ENCODE results near the gene MEIOB. TPM values are rescaled to one million over a fixed set of nuclear protein-coding genes. Genes with fewer than 3 reads are reported as not detected.

MEIOB gene
- total RNA-seq, 2 donors from 2014 or later: not detected

DNA sequence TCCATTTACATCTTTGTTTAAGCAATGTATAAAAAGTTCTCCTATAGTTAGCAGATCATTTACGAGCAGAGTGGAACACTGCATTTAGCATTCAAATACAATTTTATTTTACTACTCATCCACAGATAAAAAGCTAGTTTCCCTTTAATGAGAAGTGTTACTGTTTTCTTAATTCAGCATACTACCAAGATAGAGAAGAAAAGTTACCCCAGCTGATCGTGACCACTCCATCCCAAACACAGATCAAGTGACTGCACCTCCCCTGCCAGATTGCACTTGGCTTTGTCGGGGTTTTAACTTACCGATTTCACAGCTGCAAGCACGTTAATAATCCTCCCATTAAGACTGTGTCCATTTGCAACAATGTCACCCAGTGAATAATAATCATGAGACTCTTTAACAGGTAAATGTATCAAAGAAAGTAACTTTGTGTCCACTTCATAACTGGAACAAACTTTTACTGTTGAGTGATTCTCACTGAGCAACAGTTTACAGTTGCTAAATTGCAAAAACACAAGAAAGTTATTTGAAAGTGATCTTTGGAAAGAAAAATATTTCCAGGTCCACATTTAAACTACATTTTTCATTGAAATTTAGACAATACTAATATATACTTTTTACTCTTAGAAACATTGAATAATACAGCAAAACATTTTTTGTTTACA, 14.4 kb downstream of the MEIOB start:
- Mint-ChIP-seq H3K36me3 (ENCODE audit: low read depth) (peaks cover 11% of the 10 kb centered on the region), H3K4me1 (peaks cover 17% of the 10 kb centered on the region), H3K27me3 (peaks cover 45% of the 10 kb centered on the region), H3K27ac (no peak overlapping the region), H3K4me3 (no peak overlapping the region)
- H3K9me3 ChIP-seq (ENCODE audit: control insufficient read depth, low read length, poor library complexity, severe bottlenecking): no peaks in the 10 kb centered on the region
- DNase-seq: no peak
- ATAC-seq: no peak

GRCh38 chr16:1851793-1852192, 20.2 kb downstream of the MEIOB start:
- Mint-ChIP-seq H3K36me3 (ENCODE audit: low read depth) (no peaks in the 10 kb centered on the region), H3K27ac (no peak overlapping the region), H3K4me3 (no peak overlapping the region), H3K27me3 (peaks cover 15% of the 10 kb centered on the region), H3K4me1 (peaks cover 12% of the 10 kb centered on the region)
- DNase-seq (no peak), ATAC-seq (no peak)
- no peaks in the 10 kb centered on the region for H3K9me3 ChIP-seq (ENCODE audit: control insufficient read depth, low read length, poor library complexity, severe bottlenecking)

GRCh38 chr16:1850981-1851380, 21.0 kb downstream of the MEIOB start:
- H3K27ac Mint-ChIP-seq: no peak overlapping the region
- DNase-seq (no peak), ATAC-seq (no peak)
- H3K27me3 Mint-ChIP-seq: peaks cover 22% of the 10 kb centered on the region
- H3K4me1 Mint-ChIP-seq: peaks cover 12% of the 10 kb centered on the region
- H3K9me3 ChIP-seq (ENCODE audit: control insufficient read depth, low read length, poor library complexity, severe bottlenecking): no peaks in the 10 kb centered on the region
- no peak overlapping the region for H3K4me3 Mint-ChIP-seq
- H3K36me3 Mint-ChIP-seq (ENCODE audit: low read depth): no peaks in the 10 kb centered on the region

DNA sequence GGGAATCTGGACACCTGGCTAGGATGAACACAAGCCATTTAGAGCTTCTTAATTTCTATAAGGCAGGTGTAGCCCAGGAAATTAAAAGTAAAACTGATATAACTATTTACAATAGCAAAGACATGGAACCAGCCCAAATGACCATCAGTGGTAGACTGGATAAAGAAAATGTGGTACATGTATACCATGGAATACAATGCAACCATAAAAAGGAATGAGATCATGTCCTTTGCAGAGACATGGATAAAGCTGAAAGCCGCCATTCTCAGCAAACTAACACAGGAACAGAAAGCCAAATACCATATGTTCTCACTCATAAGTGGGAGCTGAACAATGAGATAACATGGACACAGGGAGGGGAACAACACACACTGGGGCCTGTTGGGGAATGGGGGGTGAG, 25.5 kb downstream of the MEIOB start:
- no peak overlapping the region for H3K27ac Mint-ChIP-seq
- H3K36me3 Mint-ChIP-seq (ENCODE audit: low read depth): no peaks in the 10 kb centered on the region
- no peaks in the 10 kb centered on the region for H3K9me3 ChIP-seq (ENCODE audit: control insufficient read depth, low read length, poor library complexity, severe bottlenecking)
- H3K27me3 Mint-ChIP-seq: peaks cover 19% of the 10 kb centered on the region
- no peaks in the 10 kb centered on the region for H3K4me1 Mint-ChIP-seq
- DNase-seq (no peak), ATAC-seq (no peak)
- H3K4me3 Mint-ChIP-seq: no peak overlapping the region

GRCh38 chr16:1845985-1846384, 26.0 kb downstream of the MEIOB start:
- ATAC-seq (no peak), DNase-seq (no peak)
- no peaks in the 10 kb centered on the region for H3K9me3 ChIP-seq (ENCODE audit: control insufficient read depth, low read length, poor library complexity, severe bottlenecking)
- Mint-ChIP-seq H3K36me3 (ENCODE audit: low read depth) (no peaks in the 10 kb centered on the region), H3K4me1 (no peaks in the 10 kb centered on the region), H3K4me3 (no peak overlapping the region), H3K27ac (no peak overlapping the region), H3K27me3 (peaks cover 14% of the 10 kb centered on the region)

- no peaks in the 10 kb centered on the region for H3K36me3 Mint-ChIP-seq (ENCODE audit: low read depth)
- no peaks in the 10 kb centered on the region for H3K27me3 Mint-ChIP-seq
- no peak for ATAC-seq
- no peaks in the 10 kb centered on the region for H3K9me3 ChIP-seq (ENCODE audit: control insufficient read depth, low read length, poor library complexity, severe bottlenecking)
- DNase-seq: no peak
- peaks cover 2% of the 10 kb centered on the region for H3K4me1 Mint-ChIP-seq
- H3K4me3 Mint-ChIP-seq: no peak overlapping the region
- no peak overlapping the region for H3K27ac Mint-ChIP-seq
Measured at GRCh38 chr16:1839554-1839953, 32.4 kb downstream of the MEIOB start.

GRCh38 chr16:1834096-1834495, 37.9 kb downstream of the MEIOB start:
- Mint-ChIP-seq H3K36me3 (ENCODE audit: low read depth) (no peaks in the 10 kb centered on the region), H3K27me3 (no peaks in the 10 kb centered on the region), H3K4me1 (peaks cover 2% of the 10 kb centered on the region), H3K4me3 (no peak overlapping the region), H3K27ac (no peak overlapping the region)
- ATAC-seq: no peak
- no peak for DNase-seq
- H3K9me3 ChIP-seq (ENCODE audit: control insufficient read depth, low read length, poor library complexity, severe bottlenecking): no peaks in the 10 kb centered on the region

- H3K4me1 Mint-ChIP-seq: peaks cover under 1% of the 10 kb centered on the region
- no peak overlapping the region for H3K4me3 Mint-ChIP-seq
- DNase-seq (no peak), ATAC-seq (no peak)
- H3K27me3 Mint-ChIP-seq: no peaks in the 10 kb centered on the region
- no peak overlapping the region for H3K27ac Mint-ChIP-seq
- H3K36me3 Mint-ChIP-seq (ENCODE audit: low read depth): no peaks in the 10 kb centered on the region
- H3K9me3 ChIP-seq (ENCODE audit: control insufficient read depth, low read length, poor library complexity, severe bottlenecking): no peaks in the 10 kb centered on the region
Measured at GRCh38 chr16:1832838-1833454, 39.0 kb downstream of the MEIOB start.

GRCh38 chr16:1831186-1832075, 40.5 kb downstream of the MEIOB start:
- no peaks in the 10 kb centered on the region for H3K9me3 ChIP-seq (ENCODE audit: control insufficient read depth, low read length, poor library complexity, severe bottlenecking)
- H3K36me3 Mint-ChIP-seq (ENCODE audit: low read depth): no peaks in the 10 kb centered on the region
- H3K4me3 Mint-ChIP-seq: no peak overlapping the region
- H3K27me3 Mint-ChIP-seq: no peaks in the 10 kb centered on the region
- H3K27ac Mint-ChIP-seq: no peak overlapping the region
- DNase-seq (no peak), ATAC-seq (no peak)
- H3K4me1 Mint-ChIP-seq: peaks cover 5% of the 10 kb centered on the region

- Mint-ChIP-seq H3K36me3 (ENCODE audit: low read depth) (no peaks in the 10 kb centered on the region), H3K4me3 (no peak overlapping the region), H3K27me3 (no peaks in the 10 kb centered on the region), H3K27ac (no peak overlapping the region), H3K4me1 (peaks cover 8% of the 10 kb centered on the region)
- ATAC-seq (no peak), DNase-seq (no peak)
- no peaks in the 10 kb centered on the region for H3K9me3 ChIP-seq (ENCODE audit: control insufficient read depth, low read length, poor library complexity, severe bottlenecking)
Measured at GRCh38 chr16:1830213-1830612, 41.8 kb downstream of the MEIOB start.

DNA sequence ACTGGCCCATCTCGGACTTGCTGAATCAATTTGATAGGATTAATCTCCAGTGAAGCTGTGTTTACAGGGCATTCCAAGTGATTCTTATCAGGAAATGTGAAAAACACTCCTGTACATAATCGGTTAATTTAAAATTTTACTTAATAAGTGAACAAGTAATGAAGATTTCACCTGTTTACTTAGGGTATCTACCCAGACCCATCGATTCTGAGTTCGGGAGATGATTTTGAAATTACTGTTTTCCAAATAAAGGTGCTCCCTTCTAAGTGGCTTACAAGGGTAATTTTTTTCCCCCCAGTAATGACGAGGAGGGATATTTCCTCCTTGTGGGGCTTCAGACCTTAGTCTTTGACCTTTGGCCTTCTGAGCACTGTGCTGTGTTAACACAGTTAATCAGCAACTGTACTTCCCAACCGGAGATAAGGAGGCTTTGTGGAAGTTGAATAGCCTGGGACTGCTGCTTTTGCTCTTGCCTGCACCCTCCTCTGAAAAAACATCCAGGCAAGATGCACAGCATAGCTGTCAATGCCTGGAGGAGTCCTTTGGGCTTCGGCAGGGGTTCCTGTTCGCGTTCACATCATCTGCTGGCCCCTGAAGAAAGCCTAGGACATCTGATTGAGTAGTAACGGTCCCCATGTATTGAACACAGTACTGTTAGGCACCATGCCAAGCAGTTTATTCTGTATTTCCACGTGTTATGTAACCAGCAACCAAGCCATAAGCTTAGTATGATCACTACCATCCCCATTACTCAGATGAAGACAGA, 43.1 kb downstream of the MEIOB start:
- Mint-ChIP-seq H3K27ac (no peak overlapping the region), H3K4me3 (peak overlapping the region; percentile 47)

GRCh38 chr16:1826691-1827573, 45.0 kb downstream of the MEIOB start, which contains the start of the genes FAHD1 and HAGH:
Gene FAHD1, plus strand, starts transcription at chr16:1827206. Its CDS starts 33 bp downstream, at chr16:1827239.
Gene HAGH, minus strand, starts transcription at chr16:1826825. Its CDS starts 38 bp downstream, at chr16:1826787.
- Mint-ChIP-seq H3K4me1 (peaks cover 12% of the 10 kb centered on the region), H3K27ac (peak within 1 kb of the TSS; percentile 77), H3K4me3 (peak within 1 kb of the TSS; percentile 91), H3K27me3 (no peaks in the 10 kb centered on the region), H3K36me3 (ENCODE audit: low read depth) (no peaks in the 10 kb centered on the region)
- ATAC-seq (peak; percentile 87), DNase-seq (peak; percentile 82 to 87 (median 85))
- no peaks in the 10 kb centered on the region for H3K9me3 ChIP-seq (ENCODE audit: control insufficient read depth, low read length, poor library complexity, severe bottlenecking)

More for the DNA sequence above, 43.1 kb downstream of the MEIOB start:
- no peak for DNase-seq
- no peaks in the 10 kb centered on the region for H3K9me3 ChIP-seq (ENCODE audit: control insufficient read depth, low read length, poor library complexity, severe bottlenecking)
- Mint-ChIP-seq H3K36me3 (ENCODE audit: low read depth) (no peaks in the 10 kb centered on the region), H3K27me3 (no peaks in the 10 kb centered on the region), H3K4me1 (peaks cover 12% of the 10 kb centered on the region)
- ATAC-seq: no peak

Measured in T-helper 17 cell (primary cell).